Large intestine (tissue), 1 donor: ENCODE results near the gene CNTROB. TPM values are rescaled to one million over a fixed set of nuclear protein-coding genes. Genes with fewer than 3 reads are reported as not detected.

Experiments used
- polyA plus RNA-seq: library from polyadenylated mRNA; unstranded; fragments of 120-200 nt; gene quantifications from one replicate; pipeline ENCODE4 v1.2.1, GENCODE V29; 2013

CNTROB gene
- polyA plus RNA-seq, 1 donor = 30.1 TPM

Other genes starting within 250 kb of the CNTROB start
- 49.7 TPM for gene TP53, start 244.7 kb upstream of the CNTROB start, polyA plus RNA-seq
- gene WRAP53, start 243.7 kb upstream of the CNTROB start, polyA plus RNA-seq = 7.9 TPM
- gene EFNB3, start 227.0 kb upstream of the CNTROB start, polyA plus RNA-seq = 7.4 TPM
- 0.09 TPM for gene DNAH2, start 214.5 kb upstream of the CNTROB start, polyA plus RNA-seq
- gene KDM6B, start 98.0 kb upstream of the CNTROB start, polyA plus RNA-seq = 24.9 TPM
- 10.4 TPM for gene TMEM88, start 77.1 kb upstream of the CNTROB start, polyA plus RNA-seq
- gene NAA38, start 74.6 kb upstream of the CNTROB start, polyA plus RNA-seq = 50.7 TPM
- 13.8 TPM for gene CYB5D1, start 74.2 kb upstream of the CNTROB start, polyA plus RNA-seq
- 73.8 TPM for gene CHD3, start 43.4 kb upstream of the CNTROB start, polyA plus RNA-seq
- gene RNF227, start 15.9 kb upstream of the CNTROB start, polyA plus RNA-seq = 3.7 TPM
- gene KCNAB3, start 2.4 kb upstream of the CNTROB start, polyA plus RNA-seq = 5.3 TPM
- gene TRAPPC1, start 260 bp upstream of the CNTROB start, polyA plus RNA-seq = 101 TPM
- 1.3 TPM for gene GUCY2D, start 70.4 kb downstream of the CNTROB start, polyA plus RNA-seq
- 0.46 TPM for gene ALOX15B, start 106.9 kb downstream of the CNTROB start, polyA plus RNA-seq
- 2.8 TPM for gene ALOX12B, start 155.5 kb downstream of the CNTROB start, polyA plus RNA-seq
- gene ALOXE3, start 186.3 kb downstream of the CNTROB start, polyA plus RNA-seq = 0.01 TPM
- 0.16 TPM for gene HES7, start 191.9 kb downstream of the CNTROB start, polyA plus RNA-seq
- 27.2 TPM for gene PER1, start 220.2 kb downstream of the CNTROB start, polyA plus RNA-seq
- gene VAMP2, start 230.7 kb downstream of the CNTROB start, polyA plus RNA-seq = 95.0 TPM
- gene TMEM107, start 244.2 kb downstream of the CNTROB start, polyA plus RNA-seq = 11.4 TPM